G401 (cell line): ENCODE data around the gene RHOD. TPM values are rescaled to one million over a fixed set of nuclear protein-coding genes. Genes with fewer than 3 reads are reported as not detected.
A peak's percentile ranks its signal among the peaks of the same experiment; 100 is the strongest.

Source experiments
- DNase-seq: peaks from one replicate; pipeline ENCODE4 v3.0.0-alpha.2; 2015; ENCODE audit warnings: low spot score
- in situ Hi-C: cut with HindIII; loops from 2 replicates; pipeline ENCODE4 v1.10.0; 2016; ENCODE audit warnings: low sequenced_read_pairs, mixed read lengths
- total RNA-seq: library from RNA; depleted of rRNA; stranded (reverse); fragments of >200 nt; shearing (Covaris generic); gene quantifications from 2 replicates; pipeline ENCODE4 v1.2.3, GENCODE V29; 2014; rRNA removed

The RHOD gene, protein sequence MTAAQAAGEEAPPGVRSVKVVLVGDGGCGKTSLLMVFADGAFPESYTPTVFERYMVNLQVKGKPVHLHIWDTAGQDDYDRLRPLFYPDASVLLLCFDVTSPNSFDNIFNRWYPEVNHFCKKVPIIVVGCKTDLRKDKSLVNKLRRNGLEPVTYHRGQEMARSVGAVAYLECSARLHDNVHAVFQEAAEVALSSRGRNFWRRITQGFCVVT
- not detected in 2 replicates for total RNA-seq

DNA sequence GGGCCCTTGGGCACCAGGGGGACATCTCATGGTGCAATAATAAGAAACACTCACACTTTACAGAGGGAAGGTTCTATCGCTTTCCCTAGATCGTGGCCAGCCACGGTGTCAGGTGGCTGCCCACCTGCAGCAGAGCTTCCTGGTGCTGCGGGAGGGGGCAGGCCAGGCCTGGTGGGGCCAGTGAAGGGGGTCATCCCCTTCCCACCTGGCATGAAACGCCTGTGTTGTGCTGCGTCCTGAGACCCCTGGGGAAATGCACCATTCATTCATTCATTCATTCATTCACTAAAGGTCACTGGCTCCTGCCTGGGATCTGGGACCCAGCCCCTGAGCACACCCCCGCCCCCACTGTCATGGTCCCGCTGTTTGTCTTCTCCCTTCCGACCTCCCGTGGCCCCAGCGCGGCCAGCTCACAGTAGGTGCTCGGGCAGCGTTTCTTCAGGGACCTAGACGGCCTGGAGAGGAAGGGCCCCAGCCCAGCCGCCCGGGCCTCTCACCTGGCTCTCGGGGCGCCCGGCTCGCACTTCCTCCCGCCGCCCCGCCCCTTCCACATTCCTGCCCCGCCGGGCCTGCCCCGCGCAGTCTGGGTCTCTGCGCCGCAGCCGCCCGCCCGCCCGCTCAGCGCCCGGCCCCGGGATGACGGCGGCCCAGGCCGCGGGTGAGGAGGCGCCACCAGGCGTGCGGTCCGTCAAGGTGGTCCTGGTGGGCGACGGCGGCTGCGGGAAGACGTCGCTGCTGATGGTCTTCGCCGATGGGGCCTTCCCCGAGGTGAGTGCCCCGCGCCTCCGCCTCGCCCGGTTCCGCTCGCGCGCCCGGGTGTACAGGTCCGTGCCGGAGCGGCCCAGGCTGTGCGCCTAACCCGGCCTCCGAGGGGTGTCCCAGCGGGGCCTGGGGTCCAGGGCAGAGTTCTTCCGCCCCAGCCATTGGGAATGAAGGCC lies at the start of gene RHOD:
Gene RHOD, plus strand, starts transcription at position 581 of the 938 bp plus-strand sequence. Its CDS starts 56 bp downstream, at position 637.
- no peak for DNase-seq

DNA sequence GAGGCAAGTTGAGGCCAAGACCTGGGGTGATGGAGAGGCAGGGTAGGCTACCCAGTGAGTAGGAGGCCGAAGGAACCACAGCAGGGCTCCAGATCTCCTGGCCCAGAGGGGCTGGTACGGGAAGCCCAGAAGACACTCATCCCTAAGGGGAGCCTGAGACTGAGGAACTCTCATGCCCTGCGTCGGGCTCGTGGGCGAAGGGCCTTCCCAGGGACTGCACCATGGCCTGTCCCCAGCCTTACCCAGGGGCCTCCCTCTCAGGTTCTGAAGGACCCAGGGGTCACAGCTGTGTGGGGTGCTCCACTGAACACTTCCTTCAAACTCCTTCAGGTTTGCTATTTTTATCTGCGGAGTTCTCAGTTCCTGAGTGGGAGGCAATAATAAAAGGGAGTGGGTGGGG lies 49.5 kb upstream of the RHOD start:
- no peak for DNase-seq
- in situ Hi-C loops, result no loop called here

More for the DNA sequence above, at the start of gene RHOD:
- in situ Hi-C loops, result no loop called here

DNA sequence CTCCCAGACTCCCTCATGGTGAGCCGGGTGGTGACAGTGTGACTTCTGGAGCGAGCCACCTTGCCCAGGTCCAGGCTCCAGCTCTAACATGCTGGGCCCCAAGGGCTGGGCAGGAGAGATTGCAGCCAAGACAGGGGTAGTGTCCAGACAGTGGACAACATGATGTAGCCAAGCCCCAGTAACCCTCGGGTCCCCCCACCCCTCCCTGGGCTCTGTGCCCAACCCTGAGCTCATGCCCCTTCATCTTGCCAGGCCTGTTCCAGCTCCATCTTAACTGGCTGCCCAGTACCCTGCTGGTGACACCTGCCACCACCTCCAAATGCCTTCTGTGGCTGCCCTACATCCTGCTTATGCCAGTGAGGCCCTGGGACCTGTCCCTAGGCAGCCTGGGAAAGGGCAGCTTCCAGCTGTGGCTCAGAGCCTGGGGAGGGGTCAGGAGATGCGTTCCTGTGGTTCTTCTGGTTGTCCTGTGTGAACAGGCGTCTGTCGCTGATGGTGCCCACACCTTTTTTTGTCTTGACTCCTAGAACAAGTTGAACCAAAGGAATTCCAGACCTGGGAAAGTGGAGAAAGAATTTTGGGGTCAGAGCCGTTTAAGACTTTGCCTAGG lies 46.2 kb upstream of the RHOD start:
- in situ Hi-C loops, result no loop called here
- peak; percentile 96 for DNase-seq

DNA sequence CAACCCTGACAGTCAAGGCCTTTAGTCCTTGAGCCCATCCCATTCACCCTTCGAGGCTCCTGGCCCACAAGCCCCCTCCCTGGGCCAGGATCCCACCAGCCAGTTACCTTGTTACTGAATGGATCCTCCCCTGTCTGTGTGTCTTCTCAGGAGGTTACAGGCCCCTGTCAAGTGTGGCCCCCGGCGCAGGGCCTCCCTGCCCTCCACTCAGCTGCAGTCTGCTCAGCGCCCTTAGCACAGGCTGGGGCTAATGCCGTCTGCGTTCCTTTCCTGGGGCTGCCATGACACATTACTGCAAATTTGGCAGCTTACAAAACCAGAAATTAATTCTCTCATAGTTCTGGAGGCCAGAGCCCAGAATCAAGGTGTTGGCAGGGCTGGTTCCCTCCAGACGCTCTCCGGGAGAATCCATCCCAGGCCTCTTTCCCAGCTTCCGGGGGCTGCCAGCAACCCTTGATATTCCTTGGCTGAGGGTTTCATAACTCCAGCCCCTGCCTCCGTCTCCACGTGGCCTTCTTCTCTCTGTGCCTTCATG lies 43.1 kb upstream of the RHOD start:
- DNase-seq, result peak; percentile 66
- in situ Hi-C loops, result no loop called here

DNA sequence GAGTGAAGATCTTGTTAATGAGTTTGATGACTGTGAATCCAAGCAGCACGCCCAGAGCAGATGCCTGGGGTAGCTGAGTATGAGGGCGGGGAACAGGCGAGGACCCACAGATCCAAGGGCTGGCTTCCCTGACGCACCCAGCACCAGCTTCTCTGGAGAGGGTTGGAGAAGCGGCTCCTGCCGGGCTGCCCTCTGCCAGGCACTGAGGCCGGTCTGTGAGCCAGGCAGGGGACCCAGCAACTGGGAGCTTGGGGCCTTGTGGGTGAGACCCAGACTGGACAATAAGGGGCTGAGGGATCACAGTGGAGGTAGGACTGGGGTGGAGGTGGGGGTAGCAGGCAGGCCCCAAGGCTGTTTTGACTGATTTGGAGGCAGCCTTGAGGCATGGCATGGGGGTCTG lies 42.3 kb upstream of the RHOD start:
- DNase-seq, result no peak

DNA sequence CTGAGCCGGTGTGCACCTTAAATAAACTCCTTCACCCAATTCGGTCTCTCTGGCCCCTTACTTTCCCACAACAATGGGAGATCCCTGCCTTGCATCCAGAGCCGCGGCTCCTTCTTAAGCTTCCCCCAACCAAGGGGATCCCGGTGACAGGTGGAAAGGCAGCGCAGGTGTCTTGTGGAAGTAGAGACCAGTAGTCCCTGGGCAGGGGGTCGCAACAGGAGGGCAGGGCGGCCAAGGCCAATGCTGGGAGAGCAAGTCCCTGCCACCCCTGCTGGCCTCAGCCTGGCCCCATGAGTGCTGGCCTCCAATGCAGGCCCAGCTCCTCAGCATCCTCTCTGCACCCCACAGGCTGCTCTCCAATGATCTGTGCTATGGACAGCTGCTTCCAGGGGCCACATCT lies 41.6 kb upstream of the RHOD start:
- DNase-seq, result no peak
- in situ Hi-C loops, result no loop called here

More for the DNA sequence above, 42.3 kb upstream of the RHOD start:
- in situ Hi-C loops, result no loop called here

DNA sequence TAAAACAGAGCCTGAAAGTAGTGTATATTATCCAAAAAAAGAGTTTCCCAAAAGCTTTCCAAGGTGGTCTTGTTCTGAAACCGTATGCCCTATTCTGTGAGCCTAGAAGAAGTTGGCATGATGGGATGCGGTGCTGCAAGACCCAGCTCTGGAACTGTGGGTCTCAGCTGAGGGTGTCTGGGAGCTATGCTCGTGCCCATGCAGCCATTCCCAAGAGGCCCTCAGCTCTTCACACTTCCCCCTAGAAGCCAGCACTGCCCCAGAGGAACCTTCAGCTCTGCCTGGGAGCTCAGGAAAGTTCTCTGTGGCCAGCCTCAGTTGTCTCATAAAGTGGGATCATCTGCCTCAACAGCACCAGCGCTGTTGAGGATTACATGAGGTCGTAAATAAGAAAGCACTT lies 40.1 kb upstream of the RHOD start:
- no peak for DNase-seq

DNA sequence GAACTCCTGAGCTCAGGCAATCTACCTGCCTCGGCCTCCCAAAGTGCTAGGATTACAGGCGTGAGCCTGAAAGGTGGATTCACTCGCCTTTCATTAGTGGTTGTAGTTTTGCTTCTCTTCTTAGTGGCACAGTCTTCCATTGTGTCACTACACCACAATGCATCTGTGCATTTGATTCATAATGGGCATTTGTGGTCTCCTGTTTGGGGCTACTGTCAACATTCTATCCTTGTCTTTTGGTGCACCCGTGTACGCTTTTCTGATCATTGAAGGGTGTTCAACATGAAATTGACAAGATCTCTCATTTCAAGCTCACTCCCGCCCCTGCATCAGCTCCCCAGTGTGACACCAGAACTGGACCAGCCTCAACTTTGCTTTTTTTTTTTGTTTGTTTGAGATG lies 35.7 kb upstream of the RHOD start:
- no peak for DNase-seq
- in situ Hi-C loops, result no loop called here

More for the DNA sequence above, 40.1 kb upstream of the RHOD start:
- in situ Hi-C loops, result no loop called here

DNA sequence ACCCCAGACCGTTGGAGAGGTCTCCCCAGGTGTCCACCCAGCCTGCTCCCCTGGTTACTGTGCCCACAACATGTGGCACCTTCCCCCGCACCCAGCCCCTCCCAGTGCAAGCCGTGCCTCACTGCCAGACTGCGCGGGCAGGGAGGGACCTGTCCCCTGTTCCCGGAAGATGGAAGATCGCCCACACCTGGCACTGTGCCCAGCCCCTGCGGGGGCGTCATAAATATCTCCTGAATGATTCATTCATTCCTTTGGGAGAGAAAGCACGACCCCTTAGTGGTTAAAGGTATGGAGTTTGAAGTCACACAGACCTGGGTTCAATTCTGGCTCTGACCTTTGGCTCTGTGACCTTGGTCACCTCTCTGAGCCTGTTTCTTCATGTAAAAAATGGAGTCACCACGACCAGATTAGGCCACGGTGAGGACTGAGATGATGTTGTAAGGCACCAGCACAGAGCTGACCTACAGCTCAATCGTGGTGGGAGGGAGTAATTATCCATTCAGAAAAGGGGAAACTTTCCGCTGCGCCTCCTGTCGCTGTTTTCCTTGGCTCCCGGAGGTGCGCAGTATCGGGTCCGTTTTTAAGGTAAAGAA lies 34.2 kb upstream of the RHOD start:
- in situ Hi-C loops, result no loop called here
- peak; percentile 29 for DNase-seq

DNA sequence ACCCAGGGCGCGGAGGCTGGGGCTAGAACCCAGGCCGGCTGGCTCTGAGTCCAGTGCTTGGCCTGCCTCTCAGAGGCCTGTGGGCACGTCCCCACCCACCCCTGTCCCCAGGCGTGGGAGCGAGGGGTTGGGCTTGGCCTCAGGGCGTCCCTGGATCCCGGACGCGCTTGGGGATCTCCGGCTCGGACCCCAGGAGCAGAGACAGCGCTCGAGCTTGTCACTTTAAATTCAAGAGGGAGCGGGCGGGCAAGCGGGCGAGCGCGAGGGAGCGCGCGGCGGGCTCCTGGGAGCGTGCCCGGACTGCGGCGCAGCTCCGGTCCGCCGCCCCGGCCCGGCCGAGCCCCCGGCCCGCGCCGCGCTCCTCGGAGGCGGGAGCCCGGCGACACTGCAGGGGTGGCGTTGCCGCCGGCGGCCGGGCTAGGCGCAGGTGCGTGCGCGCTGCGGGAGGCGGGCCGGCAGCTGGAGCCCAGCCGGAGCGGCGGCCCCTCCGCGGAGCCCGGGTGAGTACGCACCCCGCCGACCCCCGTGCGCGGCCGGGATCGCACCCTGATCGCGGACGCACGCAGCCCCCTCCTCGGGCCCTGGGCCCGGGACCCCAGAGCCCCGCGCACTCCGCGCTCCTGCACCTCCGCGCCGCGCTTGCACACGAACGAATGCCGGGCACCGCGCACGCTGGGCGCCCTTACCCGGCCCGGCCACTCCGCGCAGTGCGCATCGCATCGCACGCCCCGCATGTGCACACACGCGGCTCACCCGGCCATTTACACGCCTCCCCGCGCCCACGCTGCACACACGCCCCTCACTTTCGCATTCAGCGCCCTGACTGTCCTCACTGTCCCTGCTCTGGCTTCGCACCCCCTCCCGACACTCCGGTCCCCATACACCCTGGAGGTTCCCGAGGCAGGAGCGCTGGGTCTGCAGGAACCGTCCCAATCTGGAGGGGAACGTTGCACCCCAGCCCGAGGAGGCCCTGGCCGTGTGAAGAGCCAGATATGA lies 33.4 kb upstream of the RHOD start, which contains the start of gene SYT12:
Gene SYT12, plus strand, starts transcription at position 174 of the 996 bp plus-strand sequence. CDS start 7,011 bp downstream, outside the sequence.
- peak; percentile 59 for DNase-seq
- in situ Hi-C loops, result no loop called here

DNA sequence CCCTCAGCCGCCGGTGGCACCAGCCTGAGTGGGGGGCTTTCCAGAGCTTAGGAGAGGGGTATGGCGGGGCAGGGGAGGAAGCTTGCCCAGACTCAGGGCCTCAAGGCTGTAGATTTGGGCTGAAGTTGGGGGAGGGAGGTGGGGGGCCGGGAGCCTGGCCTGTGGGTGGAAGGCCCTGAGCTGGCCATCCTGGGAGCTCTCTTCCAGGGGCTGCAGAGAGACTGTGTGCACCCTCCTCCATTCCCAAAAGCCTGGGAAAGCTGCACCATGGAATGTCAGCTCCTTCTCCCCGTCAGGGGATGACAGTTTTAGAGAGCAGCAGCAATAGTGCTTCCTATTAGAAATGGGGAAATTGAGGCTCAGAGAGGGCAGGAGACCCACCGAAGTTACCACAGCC lies 32.7 kb upstream of the RHOD start:
- peak; percentile 32 for DNase-seq
- in situ Hi-C loops, result no loop called here

DNA sequence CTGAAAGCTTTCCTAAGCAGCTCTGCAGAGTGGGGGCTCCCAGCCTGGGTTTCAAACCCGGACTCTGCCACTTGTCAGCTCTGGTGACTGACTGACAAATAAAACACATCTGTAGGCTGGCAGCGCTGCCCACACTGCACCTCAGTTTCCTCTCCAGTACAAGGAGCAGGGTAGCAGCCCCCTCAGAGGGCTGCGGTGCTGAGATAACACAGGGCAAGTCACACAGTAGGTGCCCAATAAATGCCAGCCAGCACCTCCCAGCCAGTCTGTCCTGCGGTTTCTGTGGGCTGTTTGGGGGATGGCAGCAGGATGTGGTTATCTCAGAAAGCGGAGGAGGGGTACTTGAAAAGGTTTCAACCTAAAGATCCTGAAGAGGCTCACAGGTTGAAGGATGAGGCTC lies 32.2 kb upstream of the RHOD start:
- in situ Hi-C loops, result no loop called here
- DNase-seq, result no peak

DNA sequence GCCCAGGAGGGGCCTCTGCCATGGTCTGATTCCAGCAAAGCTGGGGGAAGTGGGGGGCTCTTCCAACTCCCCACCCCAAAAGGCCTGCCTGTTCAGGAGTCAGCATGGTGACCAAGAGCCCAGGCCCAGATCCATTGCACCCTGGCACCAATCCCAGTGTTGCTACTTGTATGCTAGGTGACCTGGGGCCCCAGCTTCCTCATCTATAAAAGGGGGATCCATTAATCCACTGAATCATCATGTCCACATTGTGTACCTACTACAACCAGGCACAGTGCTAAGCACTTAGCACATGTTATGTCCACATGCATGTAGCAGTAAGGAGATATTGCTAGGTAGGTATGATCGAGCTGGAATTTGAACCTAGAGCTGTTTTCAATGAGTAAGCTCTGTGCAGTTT lies 31.7 kb upstream of the RHOD start:
- DNase-seq, result peak; percentile 64
- in situ Hi-C loops, result no loop called here

DNA sequence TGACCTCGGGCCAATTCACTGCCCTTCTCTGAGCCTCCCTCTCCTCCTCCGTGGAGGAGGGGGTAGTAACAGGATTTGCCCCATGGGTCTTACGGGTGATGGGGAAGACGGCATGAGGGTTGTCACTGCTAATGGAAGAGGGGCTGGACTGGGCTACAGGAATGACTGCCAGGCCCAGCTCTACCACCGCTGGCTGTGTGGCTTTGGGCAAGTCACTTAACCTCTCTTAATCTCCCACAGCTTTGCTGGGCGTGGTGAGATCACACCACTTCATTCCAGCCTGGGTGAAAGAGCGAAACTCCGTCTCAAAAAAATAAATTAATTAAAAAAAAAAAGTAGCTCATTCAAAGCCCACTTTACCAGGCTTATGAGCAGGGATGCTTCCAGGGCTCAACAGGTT lies 30.9 kb upstream of the RHOD start:
- in situ Hi-C loops, result no loop called here

DNA sequence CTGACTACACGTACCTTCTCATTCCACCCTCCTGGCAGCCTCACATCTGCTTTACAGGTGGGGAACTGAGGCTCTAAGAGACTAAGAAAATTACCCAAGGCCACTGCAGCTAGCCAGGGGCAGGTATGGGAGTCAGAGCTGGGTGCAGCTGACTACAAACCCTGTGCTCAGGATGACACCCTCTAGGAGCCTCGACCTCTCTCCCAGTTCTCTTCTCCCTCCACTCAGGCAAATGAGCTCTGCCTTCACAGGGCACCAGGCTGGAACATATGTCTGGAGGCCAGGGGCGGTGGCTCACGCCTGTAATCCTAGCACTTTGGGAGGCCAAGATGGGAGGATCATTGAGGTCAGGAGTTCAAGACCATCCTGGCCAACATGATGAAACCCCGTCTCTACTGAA lies 29.7 kb upstream of the RHOD start:
- DNase-seq, result no peak
- in situ Hi-C loops, result no loop called here

More for the DNA sequence above, 30.9 kb upstream of the RHOD start:
- DNase-seq, result no peak

DNA sequence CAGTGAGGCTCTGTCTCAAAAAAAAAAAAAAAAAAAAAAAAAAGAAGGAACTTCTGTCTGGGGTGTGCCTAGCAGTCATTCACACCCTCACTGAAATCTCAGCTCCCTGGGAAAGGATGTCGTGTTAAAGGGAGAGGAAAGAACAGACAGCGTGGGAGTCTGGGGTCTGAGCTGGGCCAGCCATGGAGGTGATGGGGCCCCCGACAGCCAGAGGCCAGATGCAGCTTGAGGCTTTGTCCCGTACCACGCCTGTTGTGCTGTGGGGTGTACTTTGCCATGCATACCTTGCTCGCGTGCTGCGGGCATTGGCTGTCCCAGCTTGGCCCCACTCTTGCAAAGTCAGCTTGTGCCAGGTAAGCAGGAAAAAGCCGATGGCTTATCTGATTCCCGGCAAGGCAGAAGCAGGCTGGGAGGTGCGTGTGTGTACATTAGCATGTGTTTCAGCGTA lies 29.1 kb upstream of the RHOD start:
- in situ Hi-C loops, result no loop called here
- DNase-seq, result peak; percentile 75

DNA sequence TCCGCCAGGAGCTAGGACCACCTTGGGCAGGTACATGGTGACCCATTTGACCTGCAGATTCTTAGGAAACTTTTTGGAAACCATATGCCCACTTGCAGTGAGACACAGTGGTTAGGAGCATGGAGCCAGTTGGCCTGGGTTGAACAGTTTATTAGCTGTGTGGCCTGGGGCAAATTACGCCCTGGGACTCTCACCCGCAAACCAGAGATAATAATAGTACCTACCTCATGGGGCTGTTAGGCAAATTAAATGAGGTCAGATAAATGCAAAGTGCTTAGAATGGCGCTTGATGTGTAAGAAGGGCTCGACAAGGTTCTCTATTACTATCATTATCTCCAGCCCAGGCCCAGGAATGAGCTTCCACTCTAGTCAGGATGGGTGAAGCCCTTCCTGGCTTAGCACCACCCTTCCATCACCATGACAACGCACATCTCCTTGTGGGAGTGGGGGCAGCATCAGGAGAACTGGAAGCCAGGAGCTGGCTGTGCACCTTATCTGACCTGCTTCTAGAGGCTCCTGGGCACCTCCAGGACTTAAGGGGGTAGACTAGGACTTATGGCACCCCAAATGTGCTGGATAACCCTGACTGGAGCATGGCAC lies 28.6 kb upstream of the RHOD start:
- in situ Hi-C loops, result no loop called here
- DNase-seq, result peak; percentile 66

DNA sequence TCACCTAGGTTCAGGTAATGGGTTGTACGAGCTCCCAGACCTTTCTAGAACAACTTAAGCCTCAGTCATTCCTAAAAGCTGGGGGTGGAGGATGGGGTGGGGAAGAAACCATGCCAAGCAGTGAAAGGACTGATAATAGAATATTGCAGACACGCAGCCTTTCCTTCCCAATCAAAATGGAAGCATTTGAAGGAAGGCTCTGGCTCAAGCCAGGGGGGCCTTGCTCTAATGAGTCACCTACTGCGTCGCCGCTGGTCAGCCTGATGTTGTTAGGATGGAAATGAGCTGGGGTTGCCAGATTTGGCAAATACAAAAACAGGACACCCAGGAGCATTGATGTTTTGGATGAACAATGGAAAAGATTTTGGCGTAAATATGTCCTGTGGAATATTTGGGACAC lies 27.5 kb upstream of the RHOD start:
- in situ Hi-C loops, result no loop called here
- DNase-seq, result no peak
